Measurements from ENCODE around the gene NUP58. TPM values are rescaled to one million over a fixed set of nuclear protein-coding genes. Genes with fewer than 3 reads are reported as not detected.

NUP58 gene
- total and polyA plus RNA-seq, 2 experiments from 2014 or later: 27.6 to 91.8 TPM

DNA sequence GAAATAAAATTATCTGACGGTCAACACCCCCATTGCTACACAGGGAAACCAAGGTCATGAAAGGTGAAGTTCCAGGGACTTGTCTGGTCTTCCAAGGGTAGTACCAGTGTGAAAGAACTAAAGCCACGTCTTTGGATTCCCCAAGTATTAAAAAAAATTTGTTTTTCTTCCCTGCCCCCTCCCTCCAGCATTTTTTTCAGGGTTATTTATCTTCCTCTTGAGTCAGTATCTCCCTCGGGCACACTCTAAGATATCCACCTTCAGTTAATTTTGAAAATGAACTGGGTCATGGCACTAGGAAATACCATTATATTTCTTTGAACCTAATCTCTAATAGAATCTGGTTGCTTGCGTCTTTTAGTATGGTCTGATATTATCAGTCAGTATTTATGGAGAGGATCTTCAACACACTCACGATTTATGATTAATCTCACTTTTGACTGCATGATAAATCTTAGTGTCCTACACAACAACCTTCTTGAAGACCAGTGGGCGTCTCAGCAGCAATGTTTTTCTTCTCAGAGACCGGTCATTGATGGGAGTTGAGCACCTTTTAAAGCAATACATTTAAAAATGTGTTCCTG is 79.4 kb downstream of the NUP58 start:
- DNase-seq (ENCODE audit: low spot score) (no peak), ATAC-seq (no peak)
- H3K9me3 Mint-ChIP-seq: no peaks in the 10 kb centered on the region; the same call in 1 of the 3 replicates
- Histone ChIP-seq H3K27me3 (ENCODE audit: insufficient read depth) (no peaks in the 10 kb centered on the region), H3K4me3 (no peak overlapping the region), H3K36me3 (ENCODE audit: insufficient read depth) (no peaks in the 10 kb centered on the region), H3F3A (replicated peaks; ENCODE audit: low read depth) (no peaks in the 10 kb centered on the region), H3K27ac (ENCODE audit: low read depth) (no peak overlapping the region), H3K4me2 (no peak overlapping the region), H2AFZ (no peak overlapping the region), H3K4me1 (ENCODE audit: insufficient read depth) (peaks cover 31% of the 10 kb centered on the region), H3K79me2 (replicated peaks; ENCODE audit: insufficient read depth) (no peaks in the 10 kb centered on the region), H4K20me1 (replicated peaks; ENCODE audit: insufficient read depth) (no peaks in the 10 kb centered on the region), H3K9me2 (ENCODE audit: insufficient read depth) (no peaks in the 10 kb centered on the region)
- H3K27ac Mint-ChIP-seq: no peak overlapping the region
- no peak overlapping the region for H3K4me3 Mint-ChIP-seq
- H3K36me3 Mint-ChIP-seq (ENCODE audit: low read depth): 0 out of 3 replicates have a peak, but pooled peaks cover 2% of the 10 kb centered on the region
- H3K4me1 Mint-ChIP-seq: peaks cover 29% of the 10 kb centered on the region
- H3K27me3 Mint-ChIP-seq (ENCODE audit: insufficient read depth, low read depth, poor library complexity): no peaks in the 10 kb centered on the region
- TF ChIP-seq STAT1 (IDR thresholded peaks at IDR 0.05; ENCODE audit: unreplicated experiment) (no peak), NANOG (IDR thresholded peaks at IDR 0.05; ENCODE audit: borderline replicate concordance) (no peak), EZH2 (IDR thresholded peaks at IDR 0.05; ENCODE audit: low read depth, unreplicated experiment) (no peak), CREB1 (CRISPR knock-in tag; IDR thresholded peaks at IDR 0.05; ENCODE audit: low read depth) (no peak), ZNF331 (CRISPR knock-in tag; IDR thresholded peaks at IDR 0.05; ENCODE audit: low read depth) (no peak), EZH2phosphoT487 (IDR thresholded peaks at IDR 0.05; ENCODE audit: unreplicated experiment) (no peak)
- TF ChIP-seq, protein P1, sequence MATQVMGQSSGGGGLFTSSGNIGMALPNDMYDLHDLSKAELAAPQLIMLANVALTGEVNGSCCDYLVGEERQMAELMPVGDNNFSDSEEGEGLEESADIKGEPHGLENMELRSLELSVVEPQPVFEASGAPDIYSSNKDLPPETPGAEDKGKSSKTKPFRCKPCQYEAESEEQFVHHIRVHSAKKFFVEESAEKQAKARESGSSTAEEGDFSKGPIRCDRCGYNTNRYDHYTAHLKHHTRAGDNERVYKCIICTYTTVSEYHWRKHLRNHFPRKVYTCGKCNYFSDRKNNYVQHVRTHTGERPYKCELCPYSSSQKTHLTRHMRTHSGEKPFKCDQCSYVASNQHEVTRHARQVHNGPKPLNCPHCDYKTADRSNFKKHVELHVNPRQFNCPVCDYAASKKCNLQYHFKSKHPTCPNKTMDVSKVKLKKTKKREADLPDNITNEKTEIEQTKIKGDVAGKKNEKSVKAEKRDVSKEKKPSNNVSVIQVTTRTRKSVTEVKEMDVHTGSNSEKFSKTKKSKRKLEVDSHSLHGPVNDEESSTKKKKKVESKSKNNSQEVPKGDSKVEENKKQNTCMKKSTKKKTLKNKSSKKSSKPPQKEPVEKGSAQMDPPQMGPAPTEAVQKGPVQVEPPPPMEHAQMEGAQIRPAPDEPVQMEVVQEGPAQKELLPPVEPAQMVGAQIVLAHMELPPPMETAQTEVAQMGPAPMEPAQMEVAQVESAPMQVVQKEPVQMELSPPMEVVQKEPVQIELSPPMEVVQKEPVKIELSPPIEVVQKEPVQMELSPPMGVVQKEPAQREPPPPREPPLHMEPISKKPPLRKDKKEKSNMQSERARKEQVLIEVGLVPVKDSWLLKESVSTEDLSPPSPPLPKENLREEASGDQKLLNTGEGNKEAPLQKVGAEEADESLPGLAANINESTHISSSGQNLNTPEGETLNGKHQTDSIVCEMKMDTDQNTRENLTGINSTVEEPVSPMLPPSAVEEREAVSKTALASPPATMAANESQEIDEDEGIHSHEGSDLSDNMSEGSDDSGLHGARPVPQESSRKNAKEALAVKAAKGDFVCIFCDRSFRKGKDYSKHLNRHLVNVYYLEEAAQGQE (IDR thresholded peaks at IDR 0.05; ENCODE audit: unreplicated experiment): no peak
- TF ChIP-seq, protein P2, sequence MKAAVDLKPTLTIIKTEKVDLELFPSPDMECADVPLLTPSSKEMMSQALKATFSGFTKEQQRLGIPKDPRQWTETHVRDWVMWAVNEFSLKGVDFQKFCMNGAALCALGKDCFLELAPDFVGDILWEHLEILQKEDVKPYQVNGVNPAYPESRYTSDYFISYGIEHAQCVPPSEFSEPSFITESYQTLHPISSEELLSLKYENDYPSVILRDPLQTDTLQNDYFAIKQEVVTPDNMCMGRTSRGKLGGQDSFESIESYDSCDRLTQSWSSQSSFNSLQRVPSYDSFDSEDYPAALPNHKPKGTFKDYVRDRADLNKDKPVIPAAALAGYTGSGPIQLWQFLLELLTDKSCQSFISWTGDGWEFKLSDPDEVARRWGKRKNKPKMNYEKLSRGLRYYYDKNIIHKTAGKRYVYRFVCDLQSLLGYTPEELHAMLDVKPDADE (IDR thresholded peaks at IDR 0.05): no peak
- TF ChIP-seq, protein P3, sequence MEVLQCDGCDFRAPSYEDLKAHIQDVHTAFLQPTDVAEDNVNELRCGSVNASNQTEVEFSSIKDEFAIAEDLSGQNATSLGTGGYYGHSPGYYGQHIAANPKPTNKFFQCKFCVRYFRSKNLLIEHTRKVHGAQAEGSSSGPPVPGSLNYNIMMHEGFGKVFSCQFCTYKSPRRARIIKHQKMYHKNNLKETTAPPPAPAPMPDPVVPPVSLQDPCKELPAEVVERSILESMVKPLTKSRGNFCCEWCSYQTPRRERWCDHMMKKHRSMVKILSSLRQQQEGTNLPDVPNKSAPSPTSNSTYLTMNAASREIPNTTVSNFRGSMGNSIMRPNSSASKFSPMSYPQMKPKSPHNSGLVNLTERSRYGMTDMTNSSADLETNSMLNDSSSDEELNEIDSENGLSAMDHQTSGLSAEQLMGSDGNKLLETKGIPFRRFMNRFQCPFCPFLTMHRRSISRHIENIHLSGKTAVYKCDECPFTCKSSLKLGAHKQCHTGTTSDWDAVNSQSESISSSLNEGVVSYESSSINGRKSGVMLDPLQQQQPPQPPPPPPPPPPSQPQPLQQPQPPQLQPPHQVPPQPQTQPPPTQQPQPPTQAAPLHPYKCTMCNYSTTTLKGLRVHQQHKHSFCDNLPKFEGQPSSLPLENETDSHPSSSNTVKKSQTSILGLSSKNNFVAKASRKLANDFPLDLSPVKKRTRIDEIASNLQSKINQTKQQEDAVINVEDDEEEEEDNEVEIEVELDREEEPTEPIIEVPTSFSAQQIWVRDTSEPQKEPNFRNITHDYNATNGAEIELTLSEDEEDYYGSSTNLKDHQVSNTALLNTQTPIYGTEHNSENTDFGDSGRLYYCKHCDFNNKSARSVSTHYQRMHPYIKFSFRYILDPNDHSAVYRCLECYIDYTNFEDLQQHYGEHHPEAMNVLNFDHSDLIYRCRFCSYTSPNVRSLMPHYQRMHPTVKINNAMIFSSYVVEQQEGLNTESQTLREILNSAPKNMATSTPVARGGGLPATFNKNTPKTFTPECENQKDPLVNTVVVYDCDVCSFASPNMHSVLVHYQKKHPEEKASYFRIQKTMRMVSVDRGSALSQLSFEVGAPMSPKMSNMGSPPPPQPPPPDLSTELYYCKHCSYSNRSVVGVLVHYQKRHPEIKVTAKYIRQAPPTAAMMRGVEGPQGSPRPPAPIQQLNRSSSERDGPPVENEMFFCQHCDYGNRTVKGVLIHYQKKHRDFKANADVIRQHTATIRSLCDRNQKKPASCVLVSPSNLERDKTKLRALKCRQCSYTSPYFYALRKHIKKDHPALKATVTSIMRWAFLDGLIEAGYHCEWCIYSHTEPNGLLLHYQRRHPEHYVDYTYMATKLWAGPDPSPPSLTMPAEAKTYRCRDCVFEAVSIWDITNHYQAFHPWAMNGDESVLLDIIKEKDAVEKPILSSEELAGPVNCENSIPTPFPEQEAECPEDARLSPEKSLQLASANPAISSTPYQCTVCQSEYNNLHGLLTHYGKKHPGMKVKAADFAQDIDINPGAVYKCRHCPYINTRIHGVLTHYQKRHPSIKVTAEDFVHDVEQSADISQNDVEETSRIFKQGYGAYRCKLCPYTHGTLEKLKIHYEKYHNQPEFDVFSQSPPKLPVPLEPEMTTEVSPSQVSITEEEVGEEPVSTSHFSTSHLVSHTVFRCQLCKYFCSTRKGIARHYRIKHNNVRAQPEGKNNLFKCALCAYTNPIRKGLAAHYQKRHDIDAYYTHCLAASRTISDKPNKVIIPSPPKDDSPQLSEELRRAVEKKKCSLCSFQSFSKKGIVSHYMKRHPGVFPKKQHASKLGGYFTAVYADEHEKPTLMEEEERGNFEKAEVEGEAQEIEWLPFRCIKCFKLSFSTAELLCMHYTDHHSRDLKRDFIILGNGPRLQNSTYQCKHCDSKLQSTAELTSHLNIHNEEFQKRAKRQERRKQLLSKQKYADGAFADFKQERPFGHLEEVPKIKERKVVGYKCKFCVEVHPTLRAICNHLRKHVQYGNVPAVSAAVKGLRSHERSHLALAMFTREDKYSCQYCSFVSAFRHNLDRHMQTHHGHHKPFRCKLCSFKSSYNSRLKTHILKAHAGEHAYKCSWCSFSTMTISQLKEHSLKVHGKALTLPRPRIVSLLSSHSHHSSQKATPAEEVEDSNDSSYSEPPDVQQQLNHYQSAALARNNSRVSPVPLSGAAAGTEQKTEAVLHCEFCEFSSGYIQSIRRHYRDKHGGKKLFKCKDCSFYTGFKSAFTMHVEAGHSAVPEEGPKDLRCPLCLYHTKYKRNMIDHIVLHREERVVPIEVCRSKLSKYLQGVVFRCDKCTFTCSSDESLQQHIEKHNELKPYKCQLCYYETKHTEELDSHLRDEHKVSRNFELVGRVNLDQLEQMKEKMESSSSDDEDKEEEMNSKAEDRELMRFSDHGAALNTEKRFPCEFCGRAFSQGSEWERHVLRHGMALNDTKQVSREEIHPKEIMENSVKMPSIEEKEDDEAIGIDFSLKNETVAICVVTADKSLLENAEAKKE (CRISPR knock-in tag; IDR thresholded peaks at IDR 0.05): no peak

All from GM23338 (cell line).